Testis (tissue), 3 donors: ENCODE results near the gene MIX23. TPM values are rescaled to one million over a fixed set of nuclear protein-coding genes. Genes with fewer than 3 reads are reported as not detected.
A peak's percentile ranks its signal among the peaks of the same experiment; 100 is the strongest.

ENCODE experiments used
- DNase-seq: peaks from one replicate; pipeline ENCODE4 v3.0.0-alpha.2; 2019
- H3K27ac ChIP-seq, 2 donors: fragments of 200-600 bp; sonication (generic); one replicate each; pipeline ENCODE4 v1.5.1; 2019
- H3K27me3 ChIP-seq: fragments of 200-600 bp; sonication (generic); one replicate; pipeline ENCODE4 v1.5.1; 2019
- H3K36me3 ChIP-seq: fragments of 200-600 bp; sonication (generic); one replicate; pipeline ENCODE4 v1.5.1; 2017; ENCODE audit warnings: low read depth; ENCODE audit errors: missing control alignments
- H3K4me1 ChIP-seq: fragments of 200-600 bp; sonication (generic); one replicate; pipeline ENCODE4 v1.5.1; 2019
- H3K4me3 ChIP-seq, 2 donors: fragments of 200-600 bp; sonication (generic); one replicate each; pipeline ENCODE4 v1.5.1; 2017 to 2019
- H3K9me3 ChIP-seq: fragments of 200-600 bp; sonication (generic); one replicate; pipeline ENCODE4 v1.5.1; 2017
- CTCF ChIP-seq, 3 experiments: fragments of 450-650 bp in 2 of 3; fragments of 200-600 bp in 1 of 3; sonication (generic) in 1 of 3; IDR thresholded peaks; one replicate each; pipeline ENCODE4 v1.5.1; 2016 to 2019; ENCODE audit warnings: antibody characterized with exemption in 3 of 3, mild to moderate bottlenecking in 2 of 3, moderate library complexity in 1 of 3
- POLR2A ChIP-seq: fragments of 450-650 bp; IDR thresholded peaks from one replicate; pipeline ENCODE4 v1.6.1; 2017; ENCODE audit warnings: antibody characterized with exemption, mild to moderate bottlenecking, moderate library complexity
- WGBS, 2 donors: methylation state at CpG; one replicate each; pipeline ENCODE4 v1.1.5; 2018; 5-methylcytosine and 5-hydroxymethylcytosine counted together
- intact Hi-C: fragments of 100-400 bp; cut with DNase I; formaldehyde crosslinking; loops from one replicate; pipeline ENCODE4 v1.15.1; 2023; ENCODE audit warnings: low total_unique reads
- polyA plus RNA-seq: library from polyadenylated mRNA; stranded (reverse); fragments of 350-450 nt; fragmentation: Illumina TruSeq; extraction: RNeasy Lipid Tissue Mini Kit (QIAGEN cat#74804); gene quantifications from one replicate; pipeline ENCODE4 v1.2.3, GENCODE V29; 2014; ENCODE audit warnings: low read depth, low replicate concordance; ENCODE audit not compliant: insufficient read depth
- total RNA-seq, 2 donors: library from RNA; depleted of rRNA; stranded (reverse); fragments of >200 nt; gene quantifications; one replicate each; pipeline ENCODE4 v1.2.3, GENCODE V29; 2016

Gene MIX23
- total and polyA plus RNA-seq, 3 donors from 2014 or later = 19.3 to 21.0 (median 19.9) TPM

- WGBS, 2 donors = 38 to 46% methylated on average over 2 of the region's 2 CpGs
- peak overlapping the region in 1 of 2 donors; percentile 36 for H3K27ac ChIP-seq
Observed at GRCh38 chr3:122391681-122392446, 8.8 kb upstream of the MIX23 start.

GRCh38 chr3:122390665-122391064 is 7.6 kb upstream of the MIX23 start:
- peaks cover 7% of the 10 kb centered on the region for H3K4me1 ChIP-seq
- intact Hi-C loops = no loop called here
- H3K9me3 ChIP-seq = no peaks in the 10 kb centered on the region
- WGBS, 2 donors = 56% methylated on average over 4 of the region's 4 CpGs
- no peak for DNase-seq
- H3K4me3 ChIP-seq = no peak overlapping the region
- no peaks in the 10 kb centered on the region for H3K36me3 ChIP-seq
- no peak for TF ChIP-seq POLR2A
- no peak for TF ChIP-seq CTCF (IDR thresholded peaks at IDR 0.05)
- H3K27me3 ChIP-seq = no peaks in the 10 kb centered on the region
- peak overlapping the region in 1 of 2 donors; percentile 14 for H3K27ac ChIP-seq

More at GRCh38 chr3:122391681-122392446, 8.8 kb upstream of the MIX23 start:
- H3K4me3 ChIP-seq = no peak overlapping the region
- no peaks in the 10 kb centered on the region for H3K27me3 ChIP-seq
- no peaks in the 10 kb centered on the region for H3K36me3 ChIP-seq
- TF ChIP-seq POLR2A = no peak
- no peak for TF ChIP-seq CTCF (IDR thresholded peaks at IDR 0.05)
- no peaks in the 10 kb centered on the region for H3K9me3 ChIP-seq
- H3K4me1 ChIP-seq = peaks cover 7% of the 10 kb centered on the region
- intact Hi-C loops = no loop called here
- no peak for DNase-seq

GRCh38 chr3:122389892-122390291 is 6.9 kb upstream of the MIX23 start:
- Histone ChIP-seq H3K27ac (peak overlapping the region in 1 of 2 donors; percentile 14), H3K36me3 (no peaks in the 10 kb centered on the region), H3K27me3 (no peaks in the 10 kb centered on the region), H3K9me3 (no peaks in the 10 kb centered on the region), H3K4me1 (peaks cover 7% of the 10 kb centered on the region), H3K4me3 (no peak overlapping the region)
- no peak for TF ChIP-seq POLR2A
- TF ChIP-seq CTCF (IDR thresholded peaks at IDR 0.05) = no peak
- WGBS, 2 donors = 77 to 80% methylated on average over 4 of the region's 4 CpGs
- intact Hi-C loops = no loop called here
- no peak for DNase-seq

- H3K4me1 ChIP-seq = peaks cover 7% of the 10 kb centered on the region
- no peak overlapping the region for H3K4me3 ChIP-seq
- H3K36me3 ChIP-seq = no peaks in the 10 kb centered on the region
- H3K27me3 ChIP-seq = no peaks in the 10 kb centered on the region
- intact Hi-C loops = no loop called here
- TF ChIP-seq CTCF (IDR thresholded peaks at IDR 0.05) (no peak), POLR2A (no peak)
- H3K27ac ChIP-seq = no peak overlapping the region
- DNase-seq = no peak
- no peaks in the 10 kb centered on the region for H3K9me3 ChIP-seq
Observed at GRCh38 chr3:122389197-122389596, 6.2 kb upstream of the MIX23 start.

- 88 to 89% methylated on average over 3 of the region's 3 CpGs for WGBS, 2 donors
- intact Hi-C loops = no loop called here
- Histone ChIP-seq H3K36me3 (no peaks in the 10 kb centered on the region), H3K27ac (no peak overlapping the region), H3K9me3 (no peaks in the 10 kb centered on the region), H3K4me3 (no peak overlapping the region), H3K27me3 (no peaks in the 10 kb centered on the region), H3K4me1 (peaks cover under 1% of the 10 kb centered on the region)
- no peak for TF ChIP-seq CTCF (IDR thresholded peaks at IDR 0.05)
- TF ChIP-seq POLR2A = no peak
- DNase-seq = no peak
Observed at GRCh38 chr3:122387709-122388108, 4.7 kb upstream of the MIX23 start.
